Glomerular visceral epithelial cell (primary cell): ENCODE results near the gene RPS2.
"Not testable (repeated sequence)": the region's sequence is repeated elsewhere in the genome, so short reads cannot be mapped to it uniquely, and the experiment has no call there.

Experiments used
- DNase-seq: peaks from one replicate; pipeline ENCODE4 v3.0.0-alpha.2; 2016; ENCODE audit errors: extremely low spot score

The RPS2 gene

GRCh38 chr16:1942047-1942809 is 22.4 kb downstream of the RPS2 start:
- DNase-seq: no peak

DNA sequence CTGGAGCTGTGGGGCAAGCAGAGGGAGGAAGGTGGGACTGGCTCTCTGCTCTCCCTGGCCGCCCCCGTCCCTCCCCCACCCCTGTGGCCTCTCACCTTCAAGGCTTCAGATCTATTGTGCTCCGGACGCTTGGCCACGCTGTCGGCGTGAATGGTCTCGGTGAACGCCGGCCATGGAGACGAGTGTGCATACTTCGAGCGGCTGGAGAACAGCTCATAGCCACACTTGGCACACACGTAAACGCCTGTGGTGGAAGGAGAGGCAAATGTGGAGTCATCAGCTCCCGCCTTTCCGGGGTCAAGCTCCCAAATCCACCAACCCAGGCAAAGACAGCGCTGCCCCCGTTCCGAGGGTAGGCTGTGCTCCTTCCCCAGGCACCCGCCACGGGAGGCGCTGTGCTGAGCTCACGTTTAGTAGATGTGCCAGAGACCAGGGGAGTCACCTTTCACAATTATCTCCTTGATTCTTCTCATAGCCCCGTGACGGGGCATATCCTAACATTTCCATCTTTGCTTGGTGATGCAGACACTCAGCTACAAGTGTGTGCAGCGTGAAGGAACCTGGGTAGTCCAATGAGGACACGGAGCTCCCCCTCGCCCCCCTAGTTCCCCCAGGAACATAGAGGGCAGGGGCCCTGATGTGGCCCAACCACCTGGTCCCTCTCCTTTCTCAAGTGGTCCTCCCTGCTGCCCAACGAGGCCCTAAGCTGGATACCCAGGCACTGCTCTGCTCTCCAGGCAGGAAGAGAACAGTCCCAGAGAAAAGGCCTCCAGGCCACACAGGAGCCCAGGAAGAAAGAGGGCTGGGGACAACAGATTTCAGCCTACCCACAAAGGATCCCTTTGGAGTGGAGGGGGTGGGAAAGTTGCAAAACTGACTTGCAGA is 23.2 kb downstream of the RPS2 start:
- peak; percentile 81 for DNase-seq

- DNase-seq: no peak
Observed at GRCh38 chr16:1940273-1941161, 24.1 kb downstream of the RPS2 start.

GRCh38 chr16:1939833-1940232 is 24.8 kb downstream of the RPS2 start:
- not testable (repeated sequence) for DNase-seq

DNA sequence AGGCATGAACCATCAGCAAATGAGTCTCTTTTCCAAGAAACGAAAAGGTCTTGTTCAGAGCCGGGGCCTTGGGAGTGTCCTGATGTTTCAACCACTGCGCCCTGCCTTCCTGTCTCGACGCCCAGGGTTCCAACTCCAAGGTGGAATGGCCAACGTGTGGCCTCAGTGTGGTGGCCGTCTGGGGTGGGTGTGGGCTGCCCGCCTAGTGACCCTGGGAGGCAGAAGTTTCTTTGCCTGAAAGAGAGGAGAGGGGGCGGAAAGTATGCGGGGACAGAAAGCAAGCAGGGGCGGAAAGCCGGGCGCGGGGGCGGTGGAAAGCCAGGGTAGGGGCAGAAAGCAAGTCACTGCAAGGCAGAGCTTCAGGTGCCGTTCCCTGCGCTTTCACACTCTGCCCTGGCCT is 25.7 kb downstream of the RPS2 start:
- DNase-seq: no peak

DNA sequence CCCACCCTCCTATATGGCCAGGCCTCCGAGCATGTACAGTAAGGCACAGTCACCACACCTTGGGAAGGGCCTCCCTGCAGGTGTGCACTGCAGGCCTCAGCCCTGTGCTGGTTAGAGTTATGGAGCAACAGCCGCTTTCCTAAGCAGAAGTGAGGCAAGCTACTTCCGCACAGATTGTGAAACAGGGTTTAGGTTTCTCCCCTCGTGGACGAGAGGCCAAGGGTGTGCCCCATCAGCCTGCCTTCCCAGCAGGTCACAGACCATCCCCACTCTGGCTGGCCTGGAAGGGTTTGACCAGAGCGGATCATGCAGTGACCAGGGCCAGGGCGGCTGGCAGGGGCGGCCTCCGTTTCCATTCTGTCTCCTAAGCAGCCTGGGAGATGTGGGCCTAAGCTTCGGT is 26.3 kb downstream of the RPS2 start:
- no peak for DNase-seq

GRCh38 chr16:1936945-1937479 is 27.6 kb downstream of the RPS2 start:
- DNase-seq: no peak

- DNase-seq: no peak
Observed at GRCh38 chr16:1933097-1933661, 31.4 kb downstream of the RPS2 start.

- DNase-seq: peak; percentile 29
Observed at GRCh38 chr16:1932050-1933028, 32.3 kb downstream of the RPS2 start.

- DNase-seq: no peak
Observed at GRCh38 chr16:1930338-1930720, 34.3 kb downstream of the RPS2 start.

DNA sequence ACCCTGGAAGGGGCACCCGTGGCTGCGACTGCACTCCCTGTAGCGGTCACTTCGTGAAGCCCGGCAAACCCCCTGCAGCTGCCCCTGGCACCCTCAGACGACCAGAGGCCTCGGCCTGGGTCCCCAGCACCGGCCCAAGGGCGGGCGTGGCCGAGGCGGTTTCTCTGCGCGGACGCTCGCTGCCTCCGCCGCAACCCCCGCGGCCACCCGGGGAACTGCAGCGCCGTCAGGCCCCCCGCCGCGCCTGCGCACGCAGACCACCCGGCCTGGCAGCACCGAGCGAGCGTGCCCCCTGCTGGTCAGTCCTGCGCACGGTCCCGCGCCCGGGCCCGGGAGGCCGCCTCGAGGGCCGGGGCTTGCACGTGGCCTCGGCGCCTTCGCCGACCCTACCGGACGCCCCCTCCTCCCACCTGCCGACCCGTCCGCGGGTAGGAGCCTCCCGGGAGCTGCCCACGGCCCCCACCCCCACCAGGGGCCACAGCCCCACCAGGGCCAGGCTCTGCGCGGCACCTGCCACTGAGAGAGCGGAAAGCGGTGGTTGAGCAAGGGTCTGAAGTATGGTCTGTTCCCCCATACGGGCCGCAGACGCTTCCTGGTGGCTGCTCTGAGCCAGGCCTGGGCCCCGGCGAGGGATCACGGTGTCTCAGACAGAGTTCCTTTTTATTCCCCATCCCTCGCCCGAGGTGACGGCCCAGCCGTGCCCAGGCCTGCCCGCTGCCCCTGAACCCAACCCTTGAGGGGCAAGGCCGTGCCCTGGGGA is 34.9 kb downstream of the RPS2 start:
- peak; percentile 82 for DNase-seq

DNA sequence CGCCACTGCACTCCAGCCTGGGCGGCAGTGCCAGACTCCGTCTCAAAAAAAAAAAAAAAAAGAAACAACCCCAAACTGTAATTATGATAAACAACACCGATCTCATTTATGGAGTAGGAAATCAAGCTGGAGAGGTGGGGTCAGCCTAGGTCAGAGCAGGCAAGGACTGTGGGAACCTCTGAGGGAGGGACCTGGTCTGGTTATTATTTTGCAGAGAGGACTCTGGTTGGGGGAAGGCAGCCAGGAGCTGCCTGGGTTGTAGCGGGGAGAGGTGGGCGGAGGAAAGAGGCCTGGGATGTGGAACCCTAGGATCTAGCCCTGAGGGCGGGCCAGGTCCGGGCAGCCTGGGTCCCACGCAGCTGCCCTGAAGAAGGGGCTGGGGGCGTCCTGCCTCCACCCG is 35.5 kb downstream of the RPS2 start:
- DNase-seq: no peak

- no peak for DNase-seq
Observed at GRCh38 chr16:1926271-1926670, 38.4 kb downstream of the RPS2 start.

DNA sequence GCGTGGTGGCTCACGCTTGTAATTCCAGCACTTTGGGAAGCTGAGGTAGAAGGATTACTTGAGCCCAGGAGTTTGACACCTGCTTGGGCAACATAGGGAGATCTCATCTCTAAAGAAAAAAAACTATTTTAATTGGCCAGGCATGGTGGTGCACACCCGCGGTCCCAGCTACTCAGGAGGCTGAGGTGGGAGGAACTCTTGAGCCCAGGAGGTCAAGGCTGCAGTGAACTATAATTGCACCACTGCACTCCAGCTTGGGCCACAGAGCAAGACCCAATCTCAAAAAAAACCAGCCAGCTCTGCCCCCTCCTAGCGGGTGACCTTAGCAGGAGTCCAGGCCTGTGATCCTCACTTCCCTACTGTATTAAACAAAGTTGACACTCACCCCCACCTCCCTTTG is 40.5 kb downstream of the RPS2 start:
- DNase-seq: no peak

DNA sequence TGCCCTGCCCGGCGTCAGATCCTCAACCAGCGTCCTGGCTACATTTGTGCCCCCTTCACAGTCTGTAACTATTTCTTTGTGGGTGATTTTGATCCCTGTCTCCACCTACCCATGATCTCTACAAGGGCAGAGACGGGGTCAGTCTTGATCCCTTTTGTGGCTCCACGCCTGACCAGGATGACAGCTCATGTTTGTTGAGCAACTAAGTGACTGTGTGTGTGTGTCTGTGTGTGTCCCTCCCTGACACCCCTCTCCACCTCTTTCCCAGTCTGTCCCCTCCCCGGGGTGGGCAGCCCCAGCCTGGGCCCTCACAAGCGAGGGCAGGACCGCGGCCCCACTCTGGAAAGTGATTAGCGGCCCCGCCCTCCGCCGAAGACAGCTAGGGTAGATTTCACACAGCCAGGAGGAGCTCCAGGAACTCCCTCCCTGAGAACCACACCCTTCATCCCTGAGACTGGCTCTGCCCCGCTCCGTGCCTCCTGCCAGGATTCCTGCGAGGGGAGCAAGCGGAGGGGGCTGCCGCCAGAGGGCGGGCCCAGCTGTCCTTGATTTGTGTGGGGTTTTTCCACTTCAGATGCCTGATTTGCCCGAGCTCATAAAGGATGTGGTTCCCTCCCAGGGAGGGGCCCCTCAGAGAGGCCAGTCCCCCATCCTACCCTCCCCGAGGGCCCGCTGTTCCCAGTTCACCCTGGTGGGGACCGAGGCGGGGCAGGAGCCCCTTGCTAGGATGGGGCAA is 41.2 kb downstream of the RPS2 start:
- DNase-seq: peak; percentile 45

GRCh38 chr16:1922357-1922756 is 42.3 kb downstream of the RPS2 start:
- no peak for DNase-seq

DNA sequence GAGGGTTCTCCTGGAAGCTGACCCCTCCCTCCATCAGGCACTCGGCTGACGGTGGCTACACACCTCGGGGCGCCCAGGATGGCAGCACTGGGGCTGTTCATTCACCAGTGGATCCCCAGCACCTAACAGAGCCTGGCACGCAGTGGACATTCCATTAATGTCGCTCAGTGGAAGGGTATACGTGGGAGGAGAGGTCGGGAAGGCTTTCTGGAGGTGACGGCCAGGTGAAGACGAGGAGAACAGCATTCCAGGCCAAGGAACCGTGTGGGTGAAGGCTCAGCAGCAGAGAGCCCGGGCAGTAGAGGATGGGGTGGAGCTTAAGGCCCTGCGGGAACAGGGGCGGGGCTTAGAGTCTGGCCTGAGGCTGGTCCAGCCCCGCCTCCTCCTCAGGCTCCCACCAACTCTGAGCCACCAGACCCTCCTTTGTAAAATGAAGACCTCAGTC is 43.9 kb downstream of the RPS2 start:
- DNase-seq: no peak

- not testable (repeated sequence) for DNase-seq
Observed at GRCh38 chr16:1920122-1920521, 44.5 kb downstream of the RPS2 start.
